Endothelial cell of umbilical vein (primary cell): ENCODE measurements around the gene RSPH3. TPM values are rescaled to one million over a fixed set of nuclear protein-coding genes. Genes with fewer than 3 reads are reported as not detected.

Source experiments
- BruUV-seq: library from RNA; stranded (reverse); fragments of 400-500 nt; replicated peaks from 2 replicates; lab custom pipeline; 2021; lab: Mats Ljungman, UMichigan
- CTCF ChIA-PET: fragments of 300-600, 350-600 bp; sonication (Branson Sonifier 250); formaldehyde crosslinking; loops from one replicate; lab custom pipeline; 2021; ENCODE audit warnings: antibody characterized with exemption, inconsistent platforms; lab: Charles Lee
- POLR2A ChIA-PET: fragments of 300-600, 350-600 bp; sonication (Branson Sonifier 250); formaldehyde crosslinking; loops from one replicate; lab custom pipeline; 2021; ENCODE audit warnings: antibody characterized with exemption, inconsistent platforms; lab: Charles Lee
- DNase-seq: peaks from one replicate; pipeline ENCODE4 v3.0.0-alpha.2; 2011; ENCODE audit warnings: low read depth, low spot score
- FAIRE-seq: peaks from 2 replicates; lab custom pipeline; 2011; peaks lifted over from hg19 to GRCh38; lab: Jason Lieb, UNC
- H2AFZ ChIP-seq: 2 replicates; pipeline ENCODE4 v1.6.0; 2012; ENCODE audit warnings: low read depth, low read length, control low read depth, inconsistent platforms
- H3K27ac ChIP-seq: 2 replicates; pipeline ENCODE4 v1.5.1; 2011; ENCODE audit warnings: low read depth, mild to moderate bottlenecking, control low read depth, low read length, moderate library complexity; ENCODE audit not compliant: insufficient read depth
- H3K27me3 ChIP-seq, 2 experiments: 2 replicates each; pipeline versions ENCODE4 v1.6.0 to v1.6.1; 2011; ENCODE audit warnings: low read length in 2 of 2, mixed read lengths in 1 of 2; ENCODE audit not compliant: control insufficient read depth in 2 of 2, insufficient read depth in 2 of 2
- H3K36me3 ChIP-seq, 2 experiments: 2 replicates in 1 of 2; 3 replicates in 1 of 2; pipeline ENCODE4 v1.5.1; 2011; ENCODE audit warnings: low read length in 2 of 2, mild to moderate bottlenecking in 1 of 2, moderate library complexity in 1 of 2; ENCODE audit not compliant: control insufficient read depth in 2 of 2, insufficient read depth in 2 of 2; ENCODE audit errors: extremely low read depth in 1 of 2
- H3K4me1 ChIP-seq: 3 replicates; pipeline ENCODE4 v1.5.1; 2011; ENCODE audit warnings: mild to moderate bottlenecking, low read length; ENCODE audit not compliant: control insufficient read depth, insufficient read depth; ENCODE audit errors: extremely low read depth
- H3K4me2 ChIP-seq: 2 replicates; pipeline ENCODE4 v1.6.1; 2011; ENCODE audit warnings: low read length, control low read depth, mixed read lengths; ENCODE audit not compliant: insufficient read depth
- H3K4me3 ChIP-seq, 3 experiments: fragments of 200-600 bp in 1 of 3; sonication (generic), shearing (Covaris generic) in 1 of 3; replicated peaks in 1 of 3; 2 replicates each; pipeline ENCODE4 v1.5.1; 2011 to 2016; ENCODE audit warnings: control low read depth in 3 of 3, low read length in 3 of 3, mild to moderate bottlenecking in 2 of 3, inconsistent platforms in 1 of 3, low read depth in 1 of 3, moderate library complexity in 1 of 3; ENCODE audit not compliant: insufficient read depth in 1 of 3
- H3K79me2 ChIP-seq: 2 replicates; pipeline ENCODE4 v1.6.0; 2012; ENCODE audit warnings: low read length, inconsistent platforms; ENCODE audit not compliant: control insufficient read depth, insufficient read depth
- H3K9ac ChIP-seq: replicated peaks from 2 replicates; pipeline ENCODE3; 2011; ENCODE audit warnings: low read length, control low read depth; ENCODE audit not compliant: insufficient read depth; ENCODE audit errors: extremely low read depth
- H3K9me1 ChIP-seq: replicated peaks from 3 replicates; pipeline ENCODE4 v1.6.0; 2011; ENCODE audit warnings: mild to moderate bottlenecking, low read length; ENCODE audit not compliant: control insufficient read depth, insufficient read depth; ENCODE audit errors: extremely low read depth
- H3K9me3 ChIP-seq: replicated peaks from 2 replicates; pipeline ENCODE4 v1.5.1; 2012; ENCODE audit warnings: low read length, inconsistent platforms; ENCODE audit not compliant: control insufficient read depth, insufficient read depth
- H4K20me1 ChIP-seq: replicated peaks from 2 replicates; pipeline ENCODE3; 2011; ENCODE audit warnings: mild to moderate bottlenecking, low read length; ENCODE audit not compliant: control insufficient read depth, insufficient read depth; ENCODE audit errors: extremely low read depth
- EZH2 ChIP-seq: IDR thresholded peaks from 2 replicates; pipeline ENCODE4 v1.6.1; 2012; ENCODE audit warnings: borderline replicate concordance, low read depth, mild to moderate bottlenecking, moderate library complexity, low read length, inconsistent platforms; ENCODE audit not compliant: severe bottlenecking
- FOS ChIP-seq: IDR thresholded peaks from 2 replicates; pipeline ENCODE4 v1.6.1; 2011; ENCODE audit warnings: mild to moderate bottlenecking, low read length, moderate library complexity, borderline replicate concordance; ENCODE audit not compliant: insufficient read depth
- GATA2 ChIP-seq: IDR thresholded peaks from 2 replicates; pipeline ENCODE4 v1.7.0; 2011; ENCODE audit warnings: low read depth, mild to moderate bottlenecking, moderate library complexity, mixed read lengths, low read length; ENCODE audit not compliant: insufficient read length, insufficient read depth
- JUN ChIP-seq: IDR thresholded peaks from 2 replicates; pipeline ENCODE4 v1.6.1; 2011; ENCODE audit warnings: borderline replicate concordance, low read depth; ENCODE audit not compliant: insufficient read length, insufficient read depth
- MAX ChIP-seq: IDR thresholded peaks from 2 replicates; pipeline ENCODE4 v1.6.1; 2011; ENCODE audit not compliant: insufficient read depth, insufficient read length
- MYC ChIP-seq: IDR thresholded peaks from one replicate; pipeline ENCODE4 v1.6.1; 2011; ENCODE audit warnings: mild to moderate bottlenecking, low read depth, low read length
- POLR2A ChIP-seq: IDR thresholded peaks from 2 replicates; pipeline ENCODE4 v1.6.1; 2012; ENCODE audit warnings: low read depth, mild to moderate bottlenecking, control low read depth, low read length
- POLR2AphosphoS5 ChIP-seq: IDR thresholded peaks from 2 replicates; pipeline ENCODE4 v1.6.1; 2012; ENCODE audit warnings: low read depth, mild to moderate bottlenecking, control low read depth, low read length, moderate library complexity; ENCODE audit not compliant: insufficient read depth
- dilution Hi-C: fragments of 300-500 bp; cut with MboI; formaldehyde crosslinking; loops from one replicate; pipeline ENCODE4 v1.15.0; 2019; ENCODE audit warnings: low sequenced_read_pairs; ENCODE audit not compliant: extremely low pct_ligation_motif_present
- intact Hi-C: fragments of 100-400 bp; cut with micrococcal nuclease; formaldehyde crosslinking; loops from one replicate; pipeline ENCODE4 v1.10.0; 2022
- polyA plus RNA-seq, 4 experiments: library from polyadenylated mRNA; depleted of rRNA in 3 of 4; stranded (reverse) in 3 of 4; unstranded in 1 of 4; fragments of >200 nt; gene quantifications; 2 replicates each; pipeline versions ENCODE4 v1.2.1 to v1.2.3, GENCODE V29; 2011 to 2012; ENCODE audit warnings: missing spikeins in 1 of 4
- small RNA-seq: library from RNA; depleted of rRNA; stranded (forward); fragments of <200 nt; gene quantifications from one replicate; pipeline ENCODE3, GENCODE V24; 2012; ENCODE audit warnings: low replicate concordance, low read depth; ENCODE audit not compliant: insufficient read depth, insufficient read length
- total RNA-seq: library from RNA; stranded (reverse); gene quantifications from 2 replicates; pipeline ENCODE4 v1.2.3, GENCODE V29; 2021
- TF ChIP-seq, protein P1 (sequence below), 2 donors: IDR thresholded peaks; 1 replicate in 1 of 2; 2 replicates in 1 of 2; pipeline ENCODE4 v1.5.1; 2011; ENCODE audit warnings: low read length in 2 of 2, mild to moderate bottlenecking in 2 of 2, moderate library complexity in 2 of 2, control low read depth in 1 of 2, inconsistent platforms in 1 of 2, low read depth in 1 of 2; ENCODE audit not compliant: insufficient read depth in 1 of 2; ENCODE audit errors: extremely low read depth in 1 of 2

Gene RSPH3
- total and polyA plus RNA-seq, 2 donors (not counting 3 experiments of a cell fraction or from before 2014, with no cell fraction given) = 0.66 to 3.3 TPM

GRCh38 chr6:158923805-158924498, 76.0 kb downstream of the RSPH3 start:
- H3K4me2 ChIP-seq = no peak overlapping the region
- dilution Hi-C loops (no loop called here), intact Hi-C loops (no loop called here)
- no peaks in the 10 kb centered on the region for H4K20me1 ChIP-seq
- no peaks in the 10 kb centered on the region for H3K9me3 ChIP-seq
- no peak overlapping the region for H3K9ac ChIP-seq
- no peaks in the 10 kb centered on the region for H3K9me1 ChIP-seq
- H3K36me3 ChIP-seq = no peaks in the 10 kb centered on the region
- H3K4me1 ChIP-seq = no peaks in the 10 kb centered on the region
- no peak for TF ChIP-seq GATA2
- TF ChIP-seq MYC = no peak
- TF ChIP-seq MAX = no peak
- TF ChIP-seq, protein P1, sequence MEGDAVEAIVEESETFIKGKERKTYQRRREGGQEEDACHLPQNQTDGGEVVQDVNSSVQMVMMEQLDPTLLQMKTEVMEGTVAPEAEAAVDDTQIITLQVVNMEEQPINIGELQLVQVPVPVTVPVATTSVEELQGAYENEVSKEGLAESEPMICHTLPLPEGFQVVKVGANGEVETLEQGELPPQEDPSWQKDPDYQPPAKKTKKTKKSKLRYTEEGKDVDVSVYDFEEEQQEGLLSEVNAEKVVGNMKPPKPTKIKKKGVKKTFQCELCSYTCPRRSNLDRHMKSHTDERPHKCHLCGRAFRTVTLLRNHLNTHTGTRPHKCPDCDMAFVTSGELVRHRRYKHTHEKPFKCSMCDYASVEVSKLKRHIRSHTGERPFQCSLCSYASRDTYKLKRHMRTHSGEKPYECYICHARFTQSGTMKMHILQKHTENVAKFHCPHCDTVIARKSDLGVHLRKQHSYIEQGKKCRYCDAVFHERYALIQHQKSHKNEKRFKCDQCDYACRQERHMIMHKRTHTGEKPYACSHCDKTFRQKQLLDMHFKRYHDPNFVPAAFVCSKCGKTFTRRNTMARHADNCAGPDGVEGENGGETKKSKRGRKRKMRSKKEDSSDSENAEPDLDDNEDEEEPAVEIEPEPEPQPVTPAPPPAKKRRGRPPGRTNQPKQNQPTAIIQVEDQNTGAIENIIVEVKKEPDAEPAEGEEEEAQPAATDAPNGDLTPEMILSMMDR (IDR thresholded peaks at IDR 0.05; ENCODE audit: extremely low read depth in 1 of 2, insufficient read depth in 1 of 2, low read depth in 1 of 2, low read length in 2 of 2) = no peak
- no peak for TF ChIP-seq POLR2AphosphoS5
- no peak for TF ChIP-seq EZH2
- TF ChIP-seq POLR2A = no peak
- no peak for TF ChIP-seq JUN
- no peak for TF ChIP-seq FOS
- POLR2A ChIA-PET = no interaction called here
- no peak for DNase-seq
- no TSS peak for BruUV-seq
- no peak overlapping the region for H2AFZ ChIP-seq
- H3K27me3 ChIP-seq = no peaks in the 10 kb centered on the region
- CTCF ChIA-PET = no interaction called here
- H3K27ac ChIP-seq = no peak overlapping the region
- H3K4me3 ChIP-seq = no peak overlapping the region
- no peaks in the 10 kb centered on the region for H3K79me2 ChIP-seq
- FAIRE-seq = no peak

Small RNA genes within 50 kb of the gene (small RNA-seq; reads per million reads assigned to genes)
- gene RNU6-293P = not detected

Other genes starting within 250 kb of the RSPH3 start
- 105 and 108 TPM in 2 replicates for gene EZR, start 180.8 kb downstream of the RSPH3 start, total RNA-seq
- gene EZR, start 180.8 kb downstream of the RSPH3 start, polyA plus RNA-seq = 54.5 and 58.5 TPM in 2 replicates
- not detected in 2 replicates for gene TAGAP, start 44.8 kb upstream of the RSPH3 start, total RNA-seq
- gene TAGAP, start 44.8 kb upstream of the RSPH3 start, polyA plus RNA-seq = not detected in 2 replicates
- gene FNDC1, start 169.2 kb upstream of the RSPH3 start, total RNA-seq = 0.04 TPM in 1 of 2 replicates, not detected in the other
- gene FNDC1, start 169.2 kb upstream of the RSPH3 start, polyA plus RNA-seq = 0.02 TPM in 1 of 2 replicates, not detected in the other